Smooth muscle cell (in vitro differentiated cells): ENCODE measurements around the gene ANKMY1. TPM values are rescaled to one million over a fixed set of nuclear protein-coding genes. Genes with fewer than 3 reads are reported as not detected.

Source experiments
- DNase-seq: peaks from one replicate; lab custom pipeline; 2025; ENCODE audit not compliant: unreplicated experiment; lab: John Stamatoyannopoulos, UW
- H2AFZ ChIP-seq: fragments of 200-600 bp; sonication (generic); 2 replicates; pipeline ENCODE4 v1.6.0; 2016; ENCODE audit warnings: antibody characterized with exemption, low read depth, mild to moderate bottlenecking
- H3F3A ChIP-seq: fragments of 200-600 bp; sonication (generic); 2 replicates; pipeline ENCODE4 v1.6.0; 2017; ENCODE audit warnings: antibody characterized with exemption, low read depth
- H3K27ac ChIP-seq: fragments of 200-600 bp; sonication (generic); 2 replicates; pipeline ENCODE4 v1.5.1; 2016; ENCODE audit warnings: low read depth, mild to moderate bottlenecking
- H3K27me3 ChIP-seq: fragments of 200-600 bp; sonication (generic); 2 replicates; pipeline ENCODE4 v1.6.1; 2016; ENCODE audit warnings: low read depth, mild to moderate bottlenecking
- H3K36me3 ChIP-seq: fragments of 200-600 bp; sonication (generic); 2 replicates; pipeline ENCODE4 v1.5.1; 2016; ENCODE audit warnings: low read depth
- H3K4me1 ChIP-seq: fragments of 200-600 bp; sonication (generic); 2 replicates; pipeline ENCODE4 v1.5.1; 2016; ENCODE audit warnings: low read depth
- H3K4me2 ChIP-seq: fragments of 200-600 bp; sonication (generic); 2 replicates; pipeline ENCODE4 v1.6.0; 2016; ENCODE audit warnings: mild to moderate bottlenecking
- H3K4me3 ChIP-seq: fragments of 200-600 bp; sonication (generic); 2 replicates; pipeline ENCODE4 v1.5.1; 2016; ENCODE audit warnings: mild to moderate bottlenecking
- H3K79me2 ChIP-seq: fragments of 200-600 bp; sonication (generic); 2 replicates; pipeline ENCODE4 v1.6.0; 2016; ENCODE audit warnings: low read depth, mild to moderate bottlenecking
- H3K9ac ChIP-seq: fragments of 200-600 bp; sonication (generic); 2 replicates; pipeline ENCODE4 v1.6.0; 2016; ENCODE audit warnings: low read depth
- H3K9me3 ChIP-seq: fragments of 200-600 bp; sonication (generic); replicated peaks from 2 replicates; pipeline ENCODE4 v1.5.1; 2016; ENCODE audit warnings: low read depth
- H4K20me1 ChIP-seq: fragments of 200-600 bp; sonication (generic); 2 replicates; pipeline ENCODE4 v1.6.0; 2016; ENCODE audit warnings: low read depth
- CTCF ChIP-seq: fragments of 200-600 bp; sonication (generic); IDR thresholded peaks from 2 replicates; pipeline ENCODE4 v1.5.1; 2017; ENCODE audit warnings: borderline replicate concordance, mild to moderate bottlenecking, antibody characterized with exemption; ENCODE audit not compliant: insufficient read depth, poor library complexity, severe bottlenecking
- WGBS: methylation state at CpG from one replicate; pipeline ENCODE4 v1.1.7; 2016; ENCODE audit warnings: low lambda C conversion rate; 5-methylcytosine and 5-hydroxymethylcytosine counted together
- polyA plus RNA-seq: library from polyadenylated mRNA; unstranded; fragments of >200 nt; fragmentation: Nextera tagmentation; extraction: Ambion mirVana; gene quantifications from 2 replicates; pipeline ENCODE4 v1.2.1, GENCODE V29; 2016
- total RNA-seq: library from RNA; depleted of rRNA; stranded (reverse); fragments of >200 nt; gene quantifications from 2 replicates; pipeline ENCODE4 v1.2.3, GENCODE V29; 2014

ANKMY1 gene
- total and polyA plus RNA-seq, 2 experiments from 2014 or later = 6.4 to 8.7 TPM

GRCh38 chr2:240451791-240452461, 105.9 kb downstream of the ANKMY1 start:
- no peak for DNase-seq
- H3K9me3 ChIP-seq = no peaks in the 10 kb centered on the region
- H4K20me1 ChIP-seq = peaks cover 93% of the 10 kb centered on the region
- peaks cover 2% of the 10 kb centered on the region for H3F3A ChIP-seq
- H3K4me3 ChIP-seq = peak overlapping the region; percentile 56
- H2AFZ ChIP-seq = no peak overlapping the region
- peaks cover 24% of the 10 kb centered on the region for H3K27me3 ChIP-seq
- WGBS = 80% methylated on average over 15 of the region's 20 CpGs
- peaks cover 44% of the 10 kb centered on the region for H3K4me1 ChIP-seq
- no peak overlapping the region for H3K9ac ChIP-seq
- H3K79me2 ChIP-seq = peaks cover 15% of the 10 kb centered on the region
- TF ChIP-seq CTCF = no peak
- H3K36me3 ChIP-seq = no peaks in the 10 kb centered on the region
- no peak overlapping the region for H3K27ac ChIP-seq
- H3K4me2 ChIP-seq = peak overlapping the region; percentile 93

GRCh38 chr2:240451108-240451611, 106.6 kb downstream of the ANKMY1 start:
- H3K27ac ChIP-seq = no peak overlapping the region
- WGBS = 90% methylated on average over 13 of the region's 13 CpGs
- peaks cover 2% of the 10 kb centered on the region for H3F3A ChIP-seq
- no peak overlapping the region for H2AFZ ChIP-seq
- TF ChIP-seq CTCF = peak; percentile 5
- H3K4me2 ChIP-seq = peak overlapping the region; percentile 93
- H3K9me3 ChIP-seq = no peaks in the 10 kb centered on the region
- H3K4me3 ChIP-seq = no peak overlapping the region
- peaks cover 24% of the 10 kb centered on the region for H3K27me3 ChIP-seq
- H3K79me2 ChIP-seq = peaks cover 22% of the 10 kb centered on the region
- H3K36me3 ChIP-seq = no peaks in the 10 kb centered on the region
- H3K4me1 ChIP-seq = peaks cover 36% of the 10 kb centered on the region
- H4K20me1 ChIP-seq = peaks cover 93% of the 10 kb centered on the region
- H3K9ac ChIP-seq = no peak overlapping the region
- no peak for DNase-seq

GRCh38 chr2:240450532-240451107, 107.2 kb downstream of the ANKMY1 start:
- Histone ChIP-seq H3K9ac (no peak overlapping the region), H3K79me2 (peaks cover 27% of the 10 kb centered on the region), H3F3A (peaks cover 2% of the 10 kb centered on the region), H3K4me3 (no peak overlapping the region), H3K4me2 (no peak overlapping the region), H3K36me3 (no peaks in the 10 kb centered on the region), H3K27ac (no peak overlapping the region), H2AFZ (no peak overlapping the region), H3K27me3 (peaks cover 21% of the 10 kb centered on the region), H3K4me1 (peaks cover 33% of the 10 kb centered on the region), H4K20me1 (peaks cover 93% of the 10 kb centered on the region), H3K9me3 (no peaks in the 10 kb centered on the region)
- no peak for TF ChIP-seq CTCF
- DNase-seq = no peak
- WGBS = 67% methylated on average over 14 of the region's 16 CpGs
